Measurements from ENCODE around the gene FKRP.
A peak's percentile ranks its signal among the peaks of the same experiment; 100 is the strongest.

FKRP gene

DNA sequence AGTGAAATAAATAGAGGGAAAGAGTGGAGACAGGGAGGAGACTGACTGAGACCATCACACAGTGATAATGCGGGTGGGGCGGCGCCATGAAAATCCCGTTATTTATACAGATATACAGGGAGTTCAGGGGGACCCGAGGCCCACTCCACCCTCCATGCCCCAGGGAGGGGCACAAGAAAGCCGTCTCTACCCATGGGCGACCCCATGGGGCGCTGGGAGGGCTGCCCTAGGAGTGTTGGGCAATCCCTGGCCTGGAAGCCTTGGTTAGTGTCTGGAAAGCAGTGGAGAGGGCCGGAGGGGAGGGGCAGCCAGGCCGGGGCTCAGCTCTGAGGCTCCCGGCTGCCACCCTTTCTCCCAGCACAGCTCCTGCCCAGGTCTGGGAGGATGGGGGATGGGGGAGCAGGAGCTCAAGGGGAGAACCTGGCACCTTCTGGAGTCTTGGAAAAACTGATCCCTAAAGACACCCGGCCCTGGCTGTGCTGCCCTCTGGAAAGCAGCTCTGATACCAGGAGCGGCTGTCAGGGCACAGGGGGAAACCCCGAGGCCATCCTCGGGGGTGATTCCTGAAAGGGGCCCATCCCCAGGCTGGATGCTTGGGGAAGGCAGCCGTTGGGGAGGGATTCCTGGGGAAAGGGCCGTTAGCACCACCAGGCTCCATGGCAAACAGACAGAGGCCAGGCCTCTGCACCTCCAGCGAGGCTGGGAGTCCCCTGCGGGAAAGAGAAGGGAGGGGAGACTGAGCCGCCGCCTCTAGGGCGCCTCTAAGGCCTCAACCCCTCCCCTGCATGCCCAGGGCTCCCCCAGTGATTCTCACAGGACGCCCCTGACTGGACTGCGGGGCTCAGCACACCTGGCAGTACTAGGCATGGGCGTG is 26.0 kb upstream of the FKRP start:
- DNase-seq (ENCODE audit: low spot score), result no peak

- no peak for DNase-seq (ENCODE audit: low spot score)
Measured at GRCh38 chr19:46720503-46721239, 25.2 kb upstream of the FKRP start.

GRCh38 chr19:46721269-46722003 is 24.4 kb upstream of the FKRP start:
- no peak for DNase-seq (ENCODE audit: low spot score)

DNA sequence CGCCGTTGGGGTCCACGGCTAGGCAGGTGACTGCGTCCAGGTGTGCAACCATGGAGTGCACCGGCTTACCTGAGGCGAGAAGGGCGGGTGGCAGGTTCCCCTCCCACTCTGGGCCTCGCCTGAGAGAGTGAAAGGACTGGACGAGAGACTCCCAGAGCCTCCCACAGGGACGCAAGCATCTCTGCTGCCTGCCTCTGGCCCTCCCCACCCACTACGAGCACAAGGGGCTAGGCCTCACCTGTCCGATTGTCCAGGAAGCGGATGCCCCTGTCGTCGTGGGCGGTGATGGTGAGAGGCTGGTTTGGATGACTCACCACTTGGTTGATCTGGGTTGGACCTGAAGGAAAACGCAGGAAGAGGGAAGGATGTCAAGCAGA is 23.9 kb upstream of the FKRP start:
- DNase-seq (ENCODE audit: low spot score), result no peak

DNA sequence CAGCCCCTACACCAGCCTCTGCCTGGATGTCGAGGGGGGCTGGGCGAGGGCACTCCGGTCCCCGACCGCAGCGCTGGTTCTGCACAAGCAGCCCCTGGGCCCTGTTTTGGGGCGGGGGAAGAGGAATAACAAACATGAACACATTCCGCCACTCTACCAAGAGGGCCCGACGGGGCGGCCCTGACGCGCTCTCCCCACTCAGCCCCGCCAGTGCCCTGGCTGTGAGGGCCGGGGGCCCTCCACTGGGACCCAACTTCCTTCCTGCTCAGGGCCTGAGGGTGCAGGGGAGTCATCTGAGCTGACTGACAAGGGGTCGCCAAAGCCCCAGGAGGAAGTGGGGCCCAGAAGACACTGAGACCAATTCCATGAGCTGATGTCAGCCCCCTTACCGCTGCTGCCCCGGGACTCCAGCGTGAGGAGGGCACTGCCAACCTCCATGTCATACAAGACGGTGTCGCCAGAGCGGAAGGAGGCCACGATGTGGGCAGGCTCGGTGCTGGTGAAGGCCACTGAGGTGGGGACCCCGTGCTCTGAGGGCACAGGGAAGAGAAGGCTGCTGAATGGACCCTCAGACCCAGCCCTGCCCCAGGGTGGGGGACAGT is 23.3 kb upstream of the FKRP start:
- no peak for DNase-seq (ENCODE audit: low spot score)

- no peak for DNase-seq (ENCODE audit: low spot score)
Measured at GRCh38 chr19:46723023-46723461, 22.8 kb upstream of the FKRP start.

- no peak for DNase-seq (ENCODE audit: low spot score)
Measured at GRCh38 chr19:46723471-46723870, 22.4 kb upstream of the FKRP start.

DNA sequence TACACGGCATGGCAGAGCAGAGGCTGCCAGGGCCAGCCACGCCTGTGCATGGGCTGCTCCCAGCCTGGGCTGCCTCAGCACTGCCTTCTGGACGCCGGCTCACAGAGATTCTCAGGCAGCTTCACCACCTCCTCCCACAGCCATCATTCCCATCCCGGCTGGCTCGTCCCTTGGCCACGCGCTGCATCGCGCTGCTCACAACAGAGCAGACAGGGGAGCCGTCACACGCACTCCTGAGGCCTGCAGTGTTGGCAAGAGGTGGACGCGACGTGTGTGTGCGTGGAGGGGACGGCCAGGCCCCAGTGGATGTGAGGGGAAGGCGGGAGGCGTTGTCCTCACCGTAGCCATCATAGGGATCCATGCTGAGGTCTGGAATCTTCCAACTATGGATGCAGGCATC is 21.4 kb upstream of the FKRP start:
- DNase-seq (ENCODE audit: low spot score), result no peak

DNA sequence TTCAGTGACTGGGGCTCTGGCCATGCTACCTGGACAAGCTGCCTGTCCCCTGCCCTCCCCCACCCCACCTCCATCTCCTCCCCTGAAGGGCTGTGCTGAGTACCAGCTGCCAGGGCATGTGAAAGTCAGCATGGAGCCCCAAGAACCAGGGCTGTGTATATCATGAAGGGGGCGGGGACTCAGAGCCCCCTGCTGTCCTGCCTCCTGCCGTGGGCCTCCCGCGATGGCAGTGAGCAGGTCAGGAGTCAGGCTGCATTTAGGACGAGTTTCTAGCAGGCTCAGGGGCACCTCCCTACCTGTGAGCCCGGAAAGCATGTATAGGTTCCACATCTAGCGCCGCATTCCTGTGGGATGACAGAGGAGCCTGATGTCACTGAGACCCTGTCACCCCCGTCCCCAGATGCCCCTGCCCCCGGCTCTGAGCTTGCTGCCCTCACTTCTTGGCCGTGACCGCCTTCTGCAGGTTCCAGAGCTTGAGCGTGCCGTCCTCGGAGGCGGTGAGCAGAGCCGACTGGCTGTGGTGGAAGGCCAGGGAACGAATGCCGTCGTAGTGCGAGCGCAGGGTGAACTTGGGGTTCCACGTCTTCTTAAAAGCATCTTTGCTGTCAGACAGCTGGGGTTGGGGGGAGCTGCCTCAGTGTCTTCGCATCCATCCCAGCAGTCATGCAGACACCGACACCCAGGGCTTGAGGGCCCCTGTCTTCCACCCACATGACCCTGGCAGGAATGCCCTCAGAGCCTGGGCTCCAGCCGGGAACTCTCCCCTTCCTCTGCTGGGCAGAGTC is 20.6 kb upstream of the FKRP start:
- DNase-seq (ENCODE audit: low spot score), result no peak

DNA sequence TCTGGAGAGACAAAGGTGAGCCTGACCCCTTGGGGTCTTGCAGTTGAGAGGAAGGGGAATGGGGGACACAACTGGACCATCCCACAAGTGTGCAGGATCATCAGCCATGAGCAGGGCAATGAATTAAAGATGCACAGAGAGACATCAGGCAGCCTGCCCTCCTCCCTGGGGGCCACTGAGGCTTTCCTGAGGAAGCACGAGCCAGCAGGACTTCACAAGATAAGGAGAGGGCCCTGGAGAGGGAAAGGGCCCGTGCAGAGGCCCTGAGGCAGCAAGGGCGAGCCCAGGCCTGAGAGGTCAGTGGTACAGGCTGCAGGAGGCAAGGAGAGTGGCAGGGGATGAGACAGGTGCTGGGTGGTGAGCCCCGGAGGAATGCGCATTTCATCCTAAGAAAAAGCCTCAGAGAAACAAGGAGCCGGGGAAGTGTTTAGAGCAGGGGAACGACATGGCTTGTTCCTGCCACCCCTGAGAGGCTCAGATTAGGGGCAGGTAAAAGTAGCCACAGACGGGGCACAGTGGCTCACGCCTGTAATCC is 19.9 kb upstream of the FKRP start:
- DNase-seq (ENCODE audit: low spot score), result no peak

GRCh38 chr19:46726551-46726950 is 19.3 kb upstream of the FKRP start:
- no peak for DNase-seq (ENCODE audit: low spot score)

DNA sequence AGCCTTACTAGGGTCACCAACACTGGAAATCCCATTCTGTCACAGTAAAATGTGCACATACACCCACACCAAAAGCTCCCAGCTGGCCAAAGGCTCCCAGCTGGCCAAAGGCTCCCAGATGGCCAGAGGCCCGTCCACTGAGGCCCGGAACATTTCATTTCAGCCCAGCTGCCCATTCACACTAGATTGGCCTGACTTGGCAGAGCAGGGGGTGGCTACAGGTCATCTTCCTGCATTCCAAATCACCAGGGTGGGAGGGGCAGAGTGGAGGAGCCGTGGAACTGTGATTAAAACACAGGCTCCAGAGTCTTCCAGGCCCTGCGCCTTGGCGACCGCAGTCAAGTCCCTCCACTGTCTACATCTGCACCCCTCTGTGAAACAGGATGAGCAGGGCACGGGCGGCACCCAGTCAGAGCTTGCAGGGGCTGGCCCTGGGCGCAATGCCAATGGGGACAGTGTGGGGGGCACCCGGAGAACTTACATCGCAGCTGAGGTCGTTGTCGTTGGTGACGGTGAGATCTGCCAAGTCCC is 18.8 kb upstream of the FKRP start:
- DNase-seq (ENCODE audit: low spot score), result no peak

GRCh38 chr19:46727757-46728156 is 18.1 kb upstream of the FKRP start:
- DNase-seq (ENCODE audit: low spot score), result no peak

- no peak for DNase-seq (ENCODE audit: low spot score)
Measured at GRCh38 chr19:46728208-46728607, 17.6 kb upstream of the FKRP start.

GRCh38 chr19:46728693-46729339 is 17.0 kb upstream of the FKRP start:
- DNase-seq (ENCODE audit: low spot score), result peak; percentile 86

- DNase-seq (ENCODE audit: low spot score), result no peak
Measured at GRCh38 chr19:46729696-46730095, 16.2 kb upstream of the FKRP start.

- DNase-seq (ENCODE audit: low spot score), result no peak
Measured at GRCh38 chr19:46730187-46730586, 15.7 kb upstream of the FKRP start.

DNA sequence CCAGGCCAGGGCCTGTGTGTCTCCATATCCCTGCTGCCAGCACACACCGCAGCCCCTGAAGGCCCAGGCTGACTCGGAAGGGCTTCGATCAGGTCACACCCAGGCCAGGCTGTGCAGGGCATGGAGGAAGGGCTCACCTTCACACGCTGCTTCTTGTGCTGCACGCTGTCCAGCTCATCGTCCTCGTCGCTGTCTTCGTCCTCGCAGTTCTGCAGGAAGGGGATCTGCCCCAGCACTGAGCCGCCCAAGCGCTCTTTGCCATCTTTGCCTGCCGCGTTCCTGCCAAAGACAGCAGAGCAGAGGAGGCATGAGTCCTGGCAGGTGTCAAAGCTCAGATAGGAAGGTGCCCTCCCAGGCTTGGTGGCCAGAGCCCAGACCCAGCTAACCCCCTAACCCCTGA is 15.3 kb upstream of the FKRP start:
- DNase-seq (ENCODE audit: low spot score), result no peak

- DNase-seq (ENCODE audit: low spot score), result peak; percentile 90
Measured at GRCh38 chr19:46731007-46731501, 14.8 kb upstream of the FKRP start.

DNA sequence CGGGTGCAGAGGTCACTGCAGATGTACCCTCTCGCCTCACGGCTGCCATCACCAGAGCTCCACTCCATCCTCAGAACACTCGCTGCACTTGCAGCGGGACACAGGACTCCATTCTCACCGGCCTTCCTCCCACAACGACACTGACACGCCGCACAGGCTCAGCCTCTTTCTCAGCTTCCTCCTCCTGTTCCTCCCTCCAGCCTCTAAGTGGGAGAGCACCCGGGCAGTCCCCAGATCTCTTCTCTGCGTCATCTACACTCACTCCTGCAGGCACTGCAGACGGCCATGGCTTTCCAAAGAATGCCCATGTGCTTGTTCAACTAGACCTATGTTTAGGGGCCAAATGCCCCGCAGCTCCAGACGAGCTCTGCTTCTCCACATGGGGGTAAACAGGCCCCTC is 14.3 kb upstream of the FKRP start:
- no peak for DNase-seq (ENCODE audit: low spot score)

Measured in AG08395 (cell line).